OCI-LY1 (cell line): ENCODE results near the gene SLC2A10.

Experiments used
- H2AFZ ChIP-seq: fragments of 200-600 bp; sonication (generic), shearing (Covaris generic); 2 replicates; pipeline ENCODE4 v1.6.0; 2014; ENCODE audit warnings: antibody characterized with exemption, mild to moderate bottlenecking, low read length
- H3F3A ChIP-seq: fragments of 200-600 bp; sonication (generic), shearing (Covaris generic); 2 replicates; pipeline ENCODE4 v1.6.0; 2014; ENCODE audit warnings: mild to moderate bottlenecking, antibody characterized with exemption, low read length, moderate library complexity; ENCODE audit not compliant: insufficient read depth
- H3K27ac ChIP-seq: fragments of 200-600 bp; sonication (generic); 2 replicates; pipeline ENCODE4 v1.5.1; 2014; ENCODE audit warnings: low read length, mixed run types, mild to moderate bottlenecking, low read depth; ENCODE audit not compliant: poor library complexity, severe bottlenecking
- H3K27me3 ChIP-seq: fragments of 200-600 bp; sonication (generic); 2 replicates; pipeline ENCODE4 v1.6.0; 2014; ENCODE audit warnings: antibody characterized with exemption, mild to moderate bottlenecking, low read length, moderate library complexity; ENCODE audit not compliant: insufficient read depth
- H3K36me3 ChIP-seq: fragments of 200-600 bp; sonication (generic); 2 replicates; pipeline ENCODE4 v1.6.1; 2014; ENCODE audit warnings: mild to moderate bottlenecking, antibody characterized with exemption, low read length, moderate library complexity, mixed read lengths; ENCODE audit not compliant: insufficient read depth
- H3K4me1 ChIP-seq: fragments of 200-600 bp; sonication (generic); 2 replicates; pipeline ENCODE4 v1.5.1; 2014; ENCODE audit warnings: mild to moderate bottlenecking, low read length, moderate library complexity; ENCODE audit not compliant: insufficient read depth, severe bottlenecking
- H3K4me2 ChIP-seq: fragments of 200-600 bp; sonication (generic), shearing (Covaris generic); 2 replicates; pipeline ENCODE4 v1.6.1; 2014; ENCODE audit warnings: low read length
- H3K4me3 ChIP-seq: fragments of 200-600 bp; sonication (generic); 2 replicates; pipeline ENCODE4 v1.5.1; 2014; ENCODE audit warnings: low read length, low read depth, mild to moderate bottlenecking, mixed read lengths; ENCODE audit not compliant: poor library complexity, severe bottlenecking
- H3K79me2 ChIP-seq: fragments of 200-600 bp; shearing (Covaris generic); 2 replicates; pipeline ENCODE4 v1.6.1; 2016; ENCODE audit warnings: mixed run types, low read length, mixed read lengths; ENCODE audit not compliant: insufficient read depth
- H3K9ac ChIP-seq: fragments of 200-600 bp; sonication (generic), shearing (Covaris generic); 2 replicates; pipeline ENCODE4 v1.6.1; 2014; ENCODE audit warnings: mild to moderate bottlenecking, low read length, mixed read lengths
- H3K9me2 ChIP-seq: fragments of 200-600 bp; sonication (generic), shearing (Covaris generic); 2 replicates; pipeline ENCODE4 v1.6.1; 2014; ENCODE audit warnings: low read depth, mild to moderate bottlenecking, low read length, mixed read lengths
- H3K9me3 ChIP-seq: fragments of 200-600 bp; shearing (Covaris generic); 2 replicates; pipeline ENCODE4 v1.6.1; 2014; ENCODE audit warnings: low read length, mixed read lengths
- H4K20me1 ChIP-seq: fragments of 200-600 bp; sonication (generic), shearing (Covaris generic); 2 replicates; pipeline ENCODE4 v1.6.0; 2016; ENCODE audit warnings: mild to moderate bottlenecking, low read length; ENCODE audit not compliant: insufficient read depth
- CTCF ChIP-seq: fragments of 200-600 bp; sonication (generic), shearing (Covaris generic); IDR thresholded peaks from 2 replicates; pipeline ENCODE4 v1.5.1; 2017; ENCODE audit warnings: mild to moderate bottlenecking, antibody characterized with exemption, low read length, moderate library complexity, mixed read lengths
- EZH2 ChIP-seq: fragments of 200-600 bp; sonication (generic), shearing (Covaris generic); IDR thresholded peaks from 2 replicates; pipeline ENCODE4 v1.8.0; 2017; ENCODE audit warnings: borderline replicate concordance, mixed run types, mild to moderate bottlenecking, antibody characterized with exemption, low read length, moderate library complexity, mixed read lengths

Gene SLC2A10

DNA sequence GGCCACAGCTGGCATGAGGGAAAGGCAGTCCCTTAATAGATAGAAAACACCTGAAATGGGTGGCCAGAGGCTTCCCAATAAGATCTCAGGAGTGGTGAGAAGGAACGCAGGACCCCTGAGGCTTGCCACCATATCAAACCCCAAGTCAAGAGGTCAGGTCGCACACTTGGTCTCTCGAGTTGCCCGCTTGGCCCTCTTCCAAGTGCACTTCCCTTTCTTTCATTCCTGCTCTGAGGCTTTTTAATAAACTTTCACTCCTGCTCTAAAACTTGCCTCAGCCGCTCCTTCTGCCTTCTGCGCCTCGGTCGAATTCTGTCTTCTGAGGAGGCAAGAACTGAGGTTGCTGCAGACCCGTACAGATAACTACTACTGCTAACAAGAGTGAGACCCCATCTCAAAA is 64.2 kb downstream of the SLC2A10 start:
- no peaks in the 10 kb centered on the region for H3K79me2 ChIP-seq
- TF ChIP-seq EZH2 (no peak), CTCF (no peak)
- no peaks in the 10 kb centered on the region for H3K27me3 ChIP-seq
- no peaks in the 10 kb centered on the region for H4K20me1 ChIP-seq
- H3K9me2 ChIP-seq: no peaks in the 10 kb centered on the region
- no peak overlapping the region for H2AFZ ChIP-seq
- no peaks in the 10 kb centered on the region for H3K36me3 ChIP-seq
- H3K9ac ChIP-seq: no peak overlapping the region
- H3F3A ChIP-seq: no peaks in the 10 kb centered on the region
- no peak overlapping the region for H3K4me2 ChIP-seq
- H3K9me3 ChIP-seq: no peaks in the 10 kb centered on the region
- H3K27ac ChIP-seq: no peak overlapping the region
- H3K4me3 ChIP-seq: no peak overlapping the region
- no peaks in the 10 kb centered on the region for H3K4me1 ChIP-seq

DNA sequence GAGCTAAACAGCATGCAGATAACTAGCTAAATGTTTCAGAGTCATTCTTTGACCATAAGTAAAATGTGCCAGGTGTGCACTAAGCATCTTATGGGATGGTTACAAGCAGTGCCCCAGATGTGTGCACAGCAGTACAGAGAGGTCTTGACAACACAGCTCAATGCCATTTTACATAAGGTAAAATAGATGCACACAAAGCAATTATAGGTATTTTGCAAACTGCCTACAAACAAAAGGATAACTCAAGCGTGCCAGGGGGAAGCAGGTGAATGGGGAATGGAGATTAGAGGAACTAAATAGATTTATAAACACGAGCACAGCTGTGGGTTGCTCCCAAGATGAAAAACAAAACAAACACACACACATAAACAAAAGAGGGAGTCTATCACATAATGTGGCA is 64.8 kb downstream of the SLC2A10 start:
- Histone ChIP-seq H3K79me2 (no peaks in the 10 kb centered on the region), H3K27ac (no peak overlapping the region), H3K36me3 (no peaks in the 10 kb centered on the region), H3K27me3 (no peaks in the 10 kb centered on the region), H3K4me2 (no peak overlapping the region), H3K9ac (no peak overlapping the region), H2AFZ (no peak overlapping the region), H3K4me3 (no peak overlapping the region), H3K9me2 (no peaks in the 10 kb centered on the region), H3F3A (no peaks in the 10 kb centered on the region), H4K20me1 (no peaks in the 10 kb centered on the region), H3K9me3 (no peaks in the 10 kb centered on the region), H3K4me1 (no peaks in the 10 kb centered on the region)
- TF ChIP-seq CTCF (no peak), EZH2 (no peak)

- H3K4me2 ChIP-seq: no peak overlapping the region
- H3K4me1 ChIP-seq: no peaks in the 10 kb centered on the region
- no peaks in the 10 kb centered on the region for H3K9me2 ChIP-seq
- H3K4me3 ChIP-seq: no peak overlapping the region
- H3F3A ChIP-seq: no peaks in the 10 kb centered on the region
- no peaks in the 10 kb centered on the region for H3K79me2 ChIP-seq
- no peak overlapping the region for H3K9ac ChIP-seq
- no peaks in the 10 kb centered on the region for H3K27me3 ChIP-seq
- H2AFZ ChIP-seq: no peak overlapping the region
- H4K20me1 ChIP-seq: no peaks in the 10 kb centered on the region
- H3K36me3 ChIP-seq: no peaks in the 10 kb centered on the region
- no peaks in the 10 kb centered on the region for H3K9me3 ChIP-seq
- H3K27ac ChIP-seq: no peak overlapping the region
- TF ChIP-seq EZH2: no peak
- no peak for TF ChIP-seq CTCF
These were observed 65.6 kb downstream of the SLC2A10 start for GRCh38 chr20:46774943-46775560.
